ENCODE measurements around the gene IDUA.
"Not testable (repeated sequence)": the region's sequence is repeated elsewhere in the genome, so short reads cannot be mapped to it uniquely, and the experiment has no call there.

Gene IDUA

GRCh38 chr4:1044469-1045192 is 57.8 kb downstream of the IDUA start:
- H3K4me3 ChIP-seq (ENCODE audit: low read depth, low read length) = no peak overlapping the region
- TF ChIP-seq CTCF (IDR thresholded peaks at IDR 0.05; ENCODE audit: borderline replicate concordance, insufficient read depth, low read depth, low read length) = no peak

GRCh38 chr4:1045193-1045594 is 58.4 kb downstream of the IDUA start:
- TF ChIP-seq CTCF (IDR thresholded peaks at IDR 0.05; ENCODE audit: borderline replicate concordance, insufficient read depth, low read depth, low read length) = no peak

GRCh38 chr4:1045595-1046201 is 58.9 kb downstream of the IDUA start:
- H3K4me3 ChIP-seq (ENCODE audit: low read depth, low read length) = no peak overlapping the region
- TF ChIP-seq CTCF (IDR thresholded peaks at IDR 0.05; ENCODE audit: borderline replicate concordance, insufficient read depth, low read depth, low read length) = no peak

More at GRCh38 chr4:1045193-1045594, 58.4 kb downstream of the IDUA start:
- H3K4me3 ChIP-seq (ENCODE audit: low read depth, low read length) = no peak overlapping the region

GRCh38 chr4:1046581-1047011 is 59.8 kb downstream of the IDUA start:
- H3K4me3 ChIP-seq (ENCODE audit: low read depth, low read length) = not testable (repeated sequence)

- no peak overlapping the region for H3K4me3 ChIP-seq (ENCODE audit: low read depth, low read length)
- TF ChIP-seq CTCF (IDR thresholded peaks at IDR 0.05; ENCODE audit: borderline replicate concordance, insufficient read depth, low read depth, low read length) = no peak
Measured at GRCh38 chr4:1047106-1047975, 60.5 kb downstream of the IDUA start.

- no peak for TF ChIP-seq CTCF (IDR thresholded peaks at IDR 0.05; ENCODE audit: borderline replicate concordance, insufficient read depth, low read depth, low read length)
- H3K4me3 ChIP-seq (ENCODE audit: low read depth, low read length) = no peak overlapping the region
Measured at GRCh38 chr4:1047976-1048772, 61.3 kb downstream of the IDUA start.
